ENCODE measurements around the gene KHSRP. TPM values are rescaled to one million over a fixed set of nuclear protein-coding genes. Genes with fewer than 3 reads are reported as not detected.

The KHSRP gene
- total RNA-seq, 1 donor from 2014 or later, result 136 TPM

GRCh38 chr19:6466526-6467248 lies 42.1 kb upstream of the KHSRP start:
- peaks cover 12% of the 10 kb centered on the region for H3K4me1 ChIP-seq
- peaks cover 40% of the 10 kb centered on the region for H3K27me3 ChIP-seq
- no peak overlapping the region for H3K9ac ChIP-seq
- H3K79me2 ChIP-seq (ENCODE audit: low read depth), result no peaks in the 10 kb centered on the region
- no peak overlapping the region for H3K4me3 ChIP-seq
- Mint-ChIP-seq H3K9me3 (peaks cover 4% of the 10 kb centered on the region), H3K27ac (no peak overlapping the region), H3K36me3 (no peaks in the 10 kb centered on the region), H3K4me3 (no peak overlapping the region), H3K4me1 (peaks cover 9% of the 10 kb centered on the region), H3K27me3 (ENCODE audit: insufficient read depth, low read depth) (peaks cover 54% of the 10 kb centered on the region)
- no peaks in the 10 kb centered on the region for H4K20me1 ChIP-seq (ENCODE audit: low read depth)
- no peaks in the 10 kb centered on the region for H3K9me3 ChIP-seq (ENCODE audit: low read depth)
- no peak overlapping the region for H3K4me2 ChIP-seq
- no peaks in the 10 kb centered on the region for H3K36me3 ChIP-seq
- DNase-seq (ENCODE audit: low spot score), result no peak
- TF ChIP-seq EZH2 (IDR thresholded peaks at IDR 0.05) (no peak), EZH2phosphoT487 (IDR thresholded peaks at IDR 0.05) (no peak), CTCF (IDR thresholded peaks at IDR 0.05) (no peak)
- H2AFZ ChIP-seq (replicated peaks), result no peak overlapping the region
- no peak overlapping the region for H3K27ac ChIP-seq
- H3F3A ChIP-seq (ENCODE audit: low read depth), result peaks cover 7% of the 10 kb centered on the region

- H3K27me3 ChIP-seq, result peaks cover 44% of the 10 kb centered on the region
These were observed 41.1 kb upstream of the KHSRP start for GRCh38 chr19:6465663-6466062.

GRCh38 chr19:6465006-6465405 lies 40.4 kb upstream of the KHSRP start:
- Histone ChIP-seq H2AFZ (replicated peaks) (peak overlapping the region; percentile 69), H3K4me3 (peak overlapping the region; percentile 56), H3K9ac (no peak overlapping the region), H3F3A (ENCODE audit: low read depth) (peaks cover 13% of the 10 kb centered on the region), H3K27me3 (peaks cover 44% of the 10 kb centered on the region), H4K20me1 (ENCODE audit: low read depth) (no peaks in the 10 kb centered on the region), H3K27ac (no peak overlapping the region), H3K36me3 (no peaks in the 10 kb centered on the region), H3K4me2 (peak overlapping the region; percentile 86), H3K9me3 (ENCODE audit: low read depth) (no peaks in the 10 kb centered on the region), H3K79me2 (ENCODE audit: low read depth) (no peaks in the 10 kb centered on the region), H3K4me1 (peaks cover 5% of the 10 kb centered on the region)
- DNase-seq (ENCODE audit: low spot score), result no peak
- Mint-ChIP-seq H3K27ac (no peak overlapping the region), H3K9me3 (peaks cover 4% of the 10 kb centered on the region), H3K36me3 (no peaks in the 10 kb centered on the region), H3K4me3 (peak overlapping the region; percentile 6), H3K4me1 (peaks cover 10% of the 10 kb centered on the region), H3K27me3 (ENCODE audit: insufficient read depth, low read depth) (peaks cover 54% of the 10 kb centered on the region)
- TF ChIP-seq EZH2 (IDR thresholded peaks at IDR 0.05) (no peak), EZH2phosphoT487 (IDR thresholded peaks at IDR 0.05) (no peak), CTCF (IDR thresholded peaks at IDR 0.05) (no peak)

More at GRCh38 chr19:6465663-6466062, 41.1 kb upstream of the KHSRP start:
- Mint-ChIP-seq H3K4me1 (peaks cover 9% of the 10 kb centered on the region), H3K36me3 (no peaks in the 10 kb centered on the region), H3K9me3 (peaks cover 4% of the 10 kb centered on the region), H3K4me3 (peak overlapping the region; percentile 27), H3K27me3 (ENCODE audit: insufficient read depth, low read depth) (peaks cover 52% of the 10 kb centered on the region), H3K27ac (peak overlapping the region; percentile 12)
- no peak for TF ChIP-seq EZH2 (IDR thresholded peaks at IDR 0.05)
- TF ChIP-seq CTCF (IDR thresholded peaks at IDR 0.05), result no peak
- no peak for TF ChIP-seq EZH2phosphoT487 (IDR thresholded peaks at IDR 0.05)
- Histone ChIP-seq H4K20me1 (ENCODE audit: low read depth) (no peaks in the 10 kb centered on the region), H2AFZ (replicated peaks) (no peak overlapping the region), H3K27ac (no peak overlapping the region), H3K79me2 (ENCODE audit: low read depth) (no peaks in the 10 kb centered on the region), H3K36me3 (no peaks in the 10 kb centered on the region), H3K4me2 (no peak overlapping the region), H3F3A (ENCODE audit: low read depth) (peaks cover 9% of the 10 kb centered on the region), H3K4me1 (peaks cover 5% of the 10 kb centered on the region), H3K9ac (no peak overlapping the region), H3K4me3 (no peak overlapping the region), H3K9me3 (ENCODE audit: low read depth) (no peaks in the 10 kb centered on the region)
- no peak for DNase-seq (ENCODE audit: low spot score)
